Measurements from ENCODE around the gene PHACTR1.
"Not testable (repeated sequence)": the region's sequence is repeated elsewhere in the genome, so short reads cannot be mapped to it uniquely, and the experiment has no call there.

PHACTR1 gene

DNA sequence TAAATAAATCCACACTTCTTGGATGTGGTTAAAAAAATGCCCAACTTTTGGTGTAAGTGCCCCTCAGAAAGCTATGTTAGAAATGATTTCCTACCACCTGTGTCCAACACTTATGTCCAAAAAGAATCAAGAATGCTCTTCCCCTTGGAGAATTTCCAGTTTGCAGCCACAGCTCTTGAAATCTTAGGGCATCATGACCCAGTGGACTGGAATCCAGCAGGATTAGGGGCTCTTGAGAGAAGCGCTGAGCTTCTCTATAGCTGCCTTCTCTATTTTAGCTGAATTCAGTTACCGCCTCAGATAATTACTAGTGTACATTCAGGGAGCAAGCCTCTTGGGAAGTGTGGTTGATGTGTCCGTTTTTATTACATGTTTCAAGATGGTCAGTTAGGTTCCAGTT lies 2.5 kb downstream of the PHACTR1 start:
- Histone ChIP-seq H3K9me3 (ENCODE audit: low read length) (no peaks in the 10 kb centered on the region), H3K36me3 (ENCODE audit: insufficient read depth, low read length) (no peaks in the 10 kb centered on the region), H3K4me3 (ENCODE audit: low read length) (no peak overlapping the region), H3K27me3 (ENCODE audit: insufficient read depth, low read length) (no peaks in the 10 kb centered on the region), H3K4me1 (ENCODE audit: insufficient read depth, low read length) (peaks cover 7% of the 10 kb centered on the region), H2AFZ (ENCODE audit: low read depth, low read length) (no peak overlapping the region)

GRCh38 chr6:12720310-12720709 lies 3.7 kb downstream of the PHACTR1 start:
- H3K36me3 ChIP-seq (ENCODE audit: insufficient read depth, low read length): no peaks in the 10 kb centered on the region
- no peak overlapping the region for H3K4me3 ChIP-seq (ENCODE audit: low read length)
- peaks cover 7% of the 10 kb centered on the region for H3K4me1 ChIP-seq (ENCODE audit: insufficient read depth, low read length)
- no peaks in the 10 kb centered on the region for H3K27me3 ChIP-seq (ENCODE audit: insufficient read depth, low read length)
- H2AFZ ChIP-seq (ENCODE audit: low read depth, low read length): no peak overlapping the region
- no peaks in the 10 kb centered on the region for H3K9me3 ChIP-seq (ENCODE audit: low read length)

GRCh38 chr6:12725263-12725662 lies 8.7 kb downstream of the PHACTR1 start:
- H3K36me3 ChIP-seq (ENCODE audit: insufficient read depth, low read length): no peaks in the 10 kb centered on the region
- H3K4me3 ChIP-seq (ENCODE audit: low read length): no peak overlapping the region
- no peaks in the 10 kb centered on the region for H3K27me3 ChIP-seq (ENCODE audit: insufficient read depth, low read length)
- H3K9me3 ChIP-seq (ENCODE audit: low read length): no peaks in the 10 kb centered on the region
- H3K4me1 ChIP-seq (ENCODE audit: insufficient read depth, low read length): no peaks in the 10 kb centered on the region
- no peak overlapping the region for H2AFZ ChIP-seq (ENCODE audit: low read depth, low read length)

GRCh38 chr6:12729467-12729866 lies 12.9 kb downstream of the PHACTR1 start:
- Histone ChIP-seq H2AFZ (ENCODE audit: low read depth, low read length) (no peak overlapping the region), H3K4me1 (ENCODE audit: insufficient read depth, low read length) (no peaks in the 10 kb centered on the region)

DNA sequence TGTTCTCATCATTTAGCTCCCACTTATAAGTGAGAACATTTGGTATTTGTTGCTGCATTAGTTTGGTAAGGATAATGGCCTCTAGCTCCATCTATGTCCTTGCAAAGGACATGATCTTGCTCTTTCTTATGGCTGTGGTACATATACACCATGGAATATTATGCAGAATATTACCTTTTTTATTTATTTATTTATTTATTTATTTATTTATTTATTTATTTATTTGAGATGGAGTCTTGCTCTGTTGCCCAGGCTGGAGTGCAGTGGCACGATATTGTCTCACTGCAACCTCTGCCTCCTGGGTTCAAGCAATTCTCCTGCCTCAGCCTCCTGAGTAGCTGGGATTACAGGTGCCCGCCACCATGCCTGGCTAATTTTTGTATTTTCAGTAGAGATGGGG lies 14.2 kb downstream of the PHACTR1 start:
- not testable (repeated sequence) for H3K9me3 ChIP-seq (ENCODE audit: low read length); H2AFZ ChIP-seq (ENCODE audit: low read depth, low read length); H3K36me3 ChIP-seq (ENCODE audit: insufficient read depth, low read length); H3K4me3 ChIP-seq (ENCODE audit: low read length); H3K27me3 ChIP-seq (ENCODE audit: insufficient read depth, low read length); H3K4me1 ChIP-seq (ENCODE audit: insufficient read depth, low read length)

More at GRCh38 chr6:12729467-12729866, 12.9 kb downstream of the PHACTR1 start:
- Histone ChIP-seq H3K27me3 (ENCODE audit: insufficient read depth, low read length) (no peaks in the 10 kb centered on the region), H3K36me3 (ENCODE audit: insufficient read depth, low read length) (no peaks in the 10 kb centered on the region), H3K9me3 (ENCODE audit: low read length) (no peaks in the 10 kb centered on the region), H3K4me3 (ENCODE audit: low read length) (no peak overlapping the region)

DNA sequence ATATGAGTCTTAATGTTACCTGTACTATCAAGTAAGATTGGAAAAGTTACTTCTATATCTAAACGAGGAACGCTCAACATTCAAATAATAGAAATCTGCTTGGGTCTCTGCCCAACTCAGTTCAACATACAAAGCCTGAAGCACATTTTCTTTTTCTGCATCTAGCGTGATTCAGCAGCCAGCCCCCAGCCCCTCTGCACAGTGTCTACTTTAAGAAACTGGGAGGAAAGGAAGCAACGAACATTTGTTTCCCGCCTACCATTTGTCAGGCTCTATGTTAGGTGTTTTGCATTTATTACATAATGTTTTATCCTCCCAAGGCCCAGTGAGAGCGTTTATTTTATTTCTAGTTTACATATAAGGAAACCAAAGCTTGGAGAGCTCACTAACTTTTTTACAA lies 17.3 kb downstream of the PHACTR1 start:
- Histone ChIP-seq H3K9me3 (ENCODE audit: low read length) (no peaks in the 10 kb centered on the region), H3K27me3 (ENCODE audit: insufficient read depth, low read length) (no peaks in the 10 kb centered on the region), H3K36me3 (ENCODE audit: insufficient read depth, low read length) (no peaks in the 10 kb centered on the region), H3K4me1 (ENCODE audit: insufficient read depth, low read length) (no peaks in the 10 kb centered on the region), H3K4me3 (ENCODE audit: low read length) (no peak overlapping the region), H2AFZ (ENCODE audit: low read depth, low read length) (no peak overlapping the region)

- Histone ChIP-seq H3K36me3 (ENCODE audit: insufficient read depth, low read length) (no peaks in the 10 kb centered on the region), H3K9me3 (ENCODE audit: low read length) (no peaks in the 10 kb centered on the region), H3K27me3 (ENCODE audit: insufficient read depth, low read length) (no peaks in the 10 kb centered on the region), H2AFZ (ENCODE audit: low read depth, low read length) (no peak overlapping the region), H3K4me3 (ENCODE audit: low read length) (no peak overlapping the region), H3K4me1 (ENCODE audit: insufficient read depth, low read length) (no peaks in the 10 kb centered on the region)
Measured at GRCh38 chr6:12735786-12736185, 19.2 kb downstream of the PHACTR1 start.

DNA sequence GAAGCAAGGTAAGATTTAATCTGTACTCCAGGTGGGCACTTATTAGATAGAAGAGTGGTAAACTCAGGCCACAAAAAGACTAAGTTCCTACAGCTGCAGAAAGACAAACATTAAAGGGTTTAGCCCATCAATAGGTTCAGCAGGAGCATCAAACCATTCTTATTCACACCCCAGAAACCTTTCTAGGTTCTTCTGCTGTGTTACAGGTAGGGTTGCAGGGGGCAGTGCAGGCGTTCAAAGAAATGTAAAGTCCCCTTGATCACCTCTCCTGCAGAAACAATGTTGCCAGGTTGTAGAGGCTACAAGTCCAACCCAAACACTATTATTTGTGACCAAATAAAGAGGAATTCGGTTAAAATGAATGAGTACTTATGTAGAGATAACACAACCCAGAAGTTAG lies 31.8 kb downstream of the PHACTR1 start:
- H3K9me3 ChIP-seq (ENCODE audit: low read length): no peaks in the 10 kb centered on the region
- no peaks in the 10 kb centered on the region for H3K36me3 ChIP-seq (ENCODE audit: insufficient read depth, low read length)
- H3K4me1 ChIP-seq (ENCODE audit: insufficient read depth, low read length): no peaks in the 10 kb centered on the region
- H2AFZ ChIP-seq (ENCODE audit: low read depth, low read length): no peak overlapping the region
- H3K4me3 ChIP-seq (ENCODE audit: low read length): no peak overlapping the region
- peaks cover 33% of the 10 kb centered on the region for H3K27me3 ChIP-seq (ENCODE audit: insufficient read depth, low read length)

DNA sequence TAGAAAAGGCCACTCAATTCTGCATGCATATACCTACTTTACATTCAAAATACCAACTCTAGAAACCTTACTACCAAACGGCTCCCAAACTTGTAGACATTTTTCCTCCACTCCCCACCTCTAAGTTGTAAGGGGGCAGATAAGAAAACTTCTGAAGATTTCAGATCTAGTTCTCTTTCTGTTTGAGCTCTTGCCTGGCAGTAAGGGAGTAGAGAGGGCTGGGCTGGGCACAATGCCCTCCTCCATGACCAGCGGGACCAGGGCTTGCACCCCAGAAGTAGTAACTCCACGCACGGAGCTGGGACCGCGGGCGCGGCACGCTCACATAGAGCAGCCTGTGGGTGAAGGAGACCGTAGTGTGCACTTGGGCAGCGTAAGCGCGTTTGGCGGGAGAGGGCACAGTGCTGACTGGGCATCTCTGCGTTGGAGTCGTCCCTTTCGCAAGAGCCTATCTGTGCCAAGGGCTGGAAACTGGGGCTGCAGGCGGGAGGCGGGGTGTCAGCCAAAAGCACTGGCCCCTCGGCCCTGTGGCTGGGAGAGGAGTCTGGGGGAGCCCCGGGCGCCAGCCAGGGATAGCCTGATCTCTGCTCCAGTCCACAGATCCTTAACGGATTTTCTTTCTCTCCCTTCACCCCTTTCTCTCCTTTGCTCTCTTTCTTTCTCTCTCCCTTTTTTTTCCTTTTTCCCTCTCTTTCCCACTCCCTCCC lies 32.4 kb downstream of the PHACTR1 start:
- H3K4me3 ChIP-seq (ENCODE audit: low read length): no peak overlapping the region
- no peaks in the 10 kb centered on the region for H3K9me3 ChIP-seq (ENCODE audit: low read length)
- no peaks in the 10 kb centered on the region for H3K4me1 ChIP-seq (ENCODE audit: insufficient read depth, low read length)
- H3K27me3 ChIP-seq (ENCODE audit: insufficient read depth, low read length): peaks cover 33% of the 10 kb centered on the region
- no peaks in the 10 kb centered on the region for H3K36me3 ChIP-seq (ENCODE audit: insufficient read depth, low read length)
- H2AFZ ChIP-seq (ENCODE audit: low read depth, low read length): no peak overlapping the region

- Histone ChIP-seq H3K27me3 (ENCODE audit: insufficient read depth, low read length) (peaks cover 33% of the 10 kb centered on the region), H2AFZ (ENCODE audit: low read depth, low read length) (no peak overlapping the region), H3K36me3 (ENCODE audit: insufficient read depth, low read length) (no peaks in the 10 kb centered on the region), H3K4me3 (ENCODE audit: low read length) (peak overlapping the region; percentile 38), H3K9me3 (ENCODE audit: low read length) (no peaks in the 10 kb centered on the region), H3K4me1 (ENCODE audit: insufficient read depth, low read length) (no peaks in the 10 kb centered on the region)
Measured at GRCh38 chr6:12749531-12750379, 33.2 kb downstream of the PHACTR1 start.

DNA sequence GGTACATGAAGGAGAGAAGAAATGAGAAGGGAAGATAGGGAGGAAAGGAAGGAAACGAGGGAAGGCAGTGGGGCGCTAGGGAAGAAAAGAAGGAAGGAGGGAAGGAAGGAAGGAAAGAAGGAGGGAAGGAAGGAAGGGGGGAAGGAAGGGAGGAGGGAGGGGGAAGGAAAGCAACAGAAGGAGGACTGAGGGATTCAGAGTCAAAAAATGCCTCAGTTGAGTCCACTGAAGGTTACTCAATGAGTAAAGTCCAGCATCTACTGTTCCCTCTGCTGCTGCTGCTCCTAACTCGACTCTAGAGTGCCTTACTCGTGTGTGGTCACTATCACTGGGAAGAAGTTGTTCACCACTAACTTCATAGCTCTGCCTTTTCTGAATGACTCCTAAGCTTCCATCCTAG lies 33.8 kb downstream of the PHACTR1 start:
- Histone ChIP-seq H3K27me3 (ENCODE audit: insufficient read depth, low read length) (peaks cover 33% of the 10 kb centered on the region), H3K9me3 (ENCODE audit: low read length) (no peaks in the 10 kb centered on the region), H3K4me1 (ENCODE audit: insufficient read depth, low read length) (no peaks in the 10 kb centered on the region), H3K36me3 (ENCODE audit: insufficient read depth, low read length) (no peaks in the 10 kb centered on the region), H3K4me3 (ENCODE audit: low read length) (peak overlapping the region; percentile 38), H2AFZ (ENCODE audit: low read depth, low read length) (no peak overlapping the region)

DNA sequence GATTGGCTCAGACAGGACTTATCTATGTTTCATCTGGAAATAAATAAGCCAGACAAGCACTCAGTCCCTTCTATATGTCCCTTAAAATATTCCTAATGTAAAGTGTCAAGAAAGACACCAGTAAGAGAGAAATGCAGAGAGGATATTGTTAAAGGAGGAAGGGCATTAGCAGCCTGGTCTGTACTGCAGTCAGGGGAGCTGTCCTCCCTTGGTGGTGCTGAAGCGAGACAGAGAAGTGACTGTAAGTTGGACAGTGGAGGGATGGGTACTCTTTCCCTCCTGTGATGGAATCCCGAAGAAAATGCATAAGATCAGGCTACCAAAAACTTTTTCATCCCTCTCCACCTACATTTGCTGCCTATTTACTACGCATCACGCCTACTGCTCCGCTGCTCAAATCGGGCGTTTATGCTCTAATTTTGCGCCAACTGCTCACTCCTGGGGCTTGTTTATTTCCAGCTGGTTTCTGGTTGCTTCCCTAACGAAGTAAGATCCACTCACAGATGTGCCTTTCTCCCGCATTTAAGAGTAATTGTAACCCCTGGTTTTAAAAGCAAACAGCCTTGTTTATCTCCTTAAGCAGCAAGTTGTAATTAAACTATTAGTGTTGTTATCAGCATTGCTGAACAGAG lies 35.2 kb downstream of the PHACTR1 start:
- peaks cover 33% of the 10 kb centered on the region for H3K27me3 ChIP-seq (ENCODE audit: insufficient read depth, low read length)
- H3K9me3 ChIP-seq (ENCODE audit: low read length): no peaks in the 10 kb centered on the region
- no peak overlapping the region for H2AFZ ChIP-seq (ENCODE audit: low read depth, low read length)
- H3K36me3 ChIP-seq (ENCODE audit: insufficient read depth, low read length): no peaks in the 10 kb centered on the region
- no peak overlapping the region for H3K4me3 ChIP-seq (ENCODE audit: low read length)
- H3K4me1 ChIP-seq (ENCODE audit: insufficient read depth, low read length): no peaks in the 10 kb centered on the region

DNA sequence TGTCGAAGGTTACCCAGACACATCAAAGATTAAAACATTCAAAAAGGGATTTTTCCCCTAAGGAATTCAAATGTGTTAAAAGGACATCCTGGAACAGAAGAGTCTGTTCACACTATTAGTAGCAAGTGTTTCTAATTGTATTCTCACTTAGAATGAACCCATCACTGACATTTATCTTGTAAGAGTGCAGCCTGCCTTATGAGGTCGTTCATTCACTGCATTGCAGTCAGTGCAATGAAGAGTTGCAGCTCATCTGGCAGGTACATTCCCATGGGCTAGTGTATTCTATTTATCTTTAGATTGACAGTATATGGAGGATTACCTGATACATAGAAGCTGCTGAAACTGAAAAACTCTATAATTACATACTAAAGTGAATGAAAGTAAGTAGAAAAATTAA lies 36.5 kb downstream of the PHACTR1 start:
- no peaks in the 10 kb centered on the region for H3K36me3 ChIP-seq (ENCODE audit: insufficient read depth, low read length)
- H3K4me3 ChIP-seq (ENCODE audit: low read length): no peak overlapping the region
- H2AFZ ChIP-seq (ENCODE audit: low read depth, low read length): no peak overlapping the region
- H3K9me3 ChIP-seq (ENCODE audit: low read length): no peaks in the 10 kb centered on the region
- H3K27me3 ChIP-seq (ENCODE audit: insufficient read depth, low read length): peaks cover 25% of the 10 kb centered on the region
- no peaks in the 10 kb centered on the region for H3K4me1 ChIP-seq (ENCODE audit: insufficient read depth, low read length)

Measured in neuron (in vitro differentiated cells).